NCI-H82 (cell line): ENCODE results near the gene SHANK1.

Source experiments
- DNase-seq: peaks from one replicate; lab custom pipeline; 2025; lab: John Stamatoyannopoulos, UW

SHANK1 gene

DNA sequence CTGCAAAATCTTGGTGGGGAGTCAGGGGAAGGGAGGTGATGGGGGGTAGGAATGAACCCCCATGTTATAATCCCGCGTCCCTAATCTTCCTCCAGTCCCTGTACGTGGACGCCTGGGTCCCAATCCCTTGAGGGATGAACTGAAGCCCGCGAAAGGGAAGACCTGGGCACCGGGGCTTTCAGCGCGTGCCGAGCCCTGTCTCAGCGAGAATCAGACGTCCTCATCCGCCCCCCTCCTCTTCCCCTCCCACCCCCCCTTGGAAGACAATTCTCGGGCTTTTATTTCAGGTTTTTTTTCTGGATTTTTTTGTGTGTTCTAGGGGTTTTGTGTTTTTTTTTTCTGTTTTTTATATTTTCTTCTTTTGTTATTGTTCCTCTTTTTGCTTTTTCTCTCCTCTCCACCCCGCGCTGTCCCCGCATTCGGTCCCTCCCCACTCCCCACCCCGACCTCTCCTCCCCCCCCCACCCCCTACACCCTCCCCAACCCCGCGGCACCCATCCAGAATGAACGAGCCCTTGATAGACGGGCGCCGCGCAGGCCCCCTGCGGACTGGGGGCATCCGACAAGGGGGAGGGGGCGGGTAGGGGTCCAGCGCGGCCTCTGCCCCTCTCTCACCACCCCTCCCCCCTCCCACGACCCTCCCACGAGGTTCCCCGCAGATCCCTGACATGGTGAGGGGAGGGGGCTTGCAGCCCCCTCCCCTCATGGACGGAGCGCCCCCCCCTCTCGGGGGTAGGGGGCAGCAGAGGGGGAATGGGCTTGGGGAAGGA is 60.1 kb downstream of the SHANK1 start:
- DNase-seq = no peak

- DNase-seq = peak; percentile 80
Measured at GRCh38 chr19:50658441-50659317, 60.9 kb downstream of the SHANK1 start.

DNA sequence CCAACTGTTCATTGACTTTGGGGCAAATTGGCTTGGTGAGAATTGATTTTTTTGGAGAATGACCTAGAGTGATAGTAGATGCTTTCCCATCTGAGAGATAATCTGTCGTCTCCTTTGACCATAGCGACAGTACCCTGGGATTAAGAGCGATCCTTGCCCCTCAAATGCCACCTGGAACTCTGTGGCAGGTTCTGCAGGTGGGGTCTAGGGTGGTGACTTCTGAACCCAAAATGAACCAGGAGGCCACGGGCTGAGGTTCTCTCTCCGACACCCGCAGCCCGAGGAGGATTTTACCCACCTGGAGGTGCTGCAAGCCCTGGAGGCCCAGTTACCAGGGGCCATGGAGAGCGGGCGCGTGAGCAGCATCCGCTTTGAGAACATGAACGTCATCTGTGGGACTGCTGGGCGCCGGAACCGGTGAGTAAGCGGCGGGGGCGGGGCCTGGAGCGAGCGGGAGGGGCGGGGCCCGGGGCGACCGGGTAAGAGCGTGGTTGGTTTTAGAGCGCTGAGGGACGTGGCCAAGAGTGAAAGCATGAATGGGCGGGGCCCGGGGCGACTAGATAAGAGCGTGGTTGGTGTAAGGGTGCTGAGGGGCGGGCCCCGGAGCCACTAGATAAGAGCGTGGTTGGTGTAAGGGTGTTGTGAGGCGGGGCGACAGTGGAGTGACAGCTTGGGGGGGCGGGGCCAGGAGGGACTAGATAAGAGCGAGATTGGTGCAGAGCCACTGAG is 61.7 kb downstream of the SHANK1 start:
- peak; percentile 92 for DNase-seq

DNA sequence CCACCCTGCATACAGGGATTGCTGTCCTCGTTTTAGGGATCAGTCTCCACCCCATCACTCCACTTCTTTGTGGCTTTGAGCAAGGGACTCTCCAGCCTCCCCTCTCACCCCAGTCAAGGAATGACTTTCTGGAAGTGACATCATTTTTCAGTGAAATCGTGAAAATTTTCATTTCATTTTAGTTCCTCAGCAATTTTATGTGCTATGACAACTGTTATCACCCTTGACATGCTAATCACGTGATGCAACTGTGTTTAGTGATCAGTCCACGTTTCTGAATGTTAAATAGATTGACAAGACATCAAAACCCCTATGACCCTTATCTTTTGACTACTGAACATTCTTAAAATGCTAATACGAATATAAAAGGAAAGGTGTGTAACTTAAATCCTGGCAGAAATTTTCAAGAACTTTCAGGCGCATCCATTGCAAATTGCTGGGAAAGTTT is 62.4 kb downstream of the SHANK1 start:
- DNase-seq = no peak

DNA sequence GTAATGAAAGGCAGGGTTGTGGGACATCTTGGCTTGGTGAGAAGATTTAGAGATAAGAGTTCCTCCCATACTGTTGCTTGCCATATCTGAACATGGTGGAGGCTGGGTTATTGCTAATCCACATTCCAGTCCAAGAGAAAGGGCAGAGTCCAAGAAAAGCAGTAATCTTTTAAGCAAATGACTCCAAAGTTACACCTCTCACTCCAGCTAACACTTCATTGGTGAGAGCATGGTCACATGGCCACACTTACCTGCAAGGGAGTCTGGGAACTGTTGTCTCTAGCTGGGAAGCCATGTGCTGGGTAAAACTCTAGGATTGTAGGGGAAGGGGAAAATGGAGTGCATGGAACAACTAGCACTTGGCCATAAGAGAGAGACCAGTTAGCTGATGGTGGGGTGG is 64.7 kb downstream of the SHANK1 start:
- no peak for DNase-seq

- no peak for DNase-seq
Measured at GRCh38 chr19:50652722-50653121, 66.9 kb downstream of the SHANK1 start.

GRCh38 chr19:50651174-50651573 is 68.4 kb downstream of the SHANK1 start:
- DNase-seq = no peak

DNA sequence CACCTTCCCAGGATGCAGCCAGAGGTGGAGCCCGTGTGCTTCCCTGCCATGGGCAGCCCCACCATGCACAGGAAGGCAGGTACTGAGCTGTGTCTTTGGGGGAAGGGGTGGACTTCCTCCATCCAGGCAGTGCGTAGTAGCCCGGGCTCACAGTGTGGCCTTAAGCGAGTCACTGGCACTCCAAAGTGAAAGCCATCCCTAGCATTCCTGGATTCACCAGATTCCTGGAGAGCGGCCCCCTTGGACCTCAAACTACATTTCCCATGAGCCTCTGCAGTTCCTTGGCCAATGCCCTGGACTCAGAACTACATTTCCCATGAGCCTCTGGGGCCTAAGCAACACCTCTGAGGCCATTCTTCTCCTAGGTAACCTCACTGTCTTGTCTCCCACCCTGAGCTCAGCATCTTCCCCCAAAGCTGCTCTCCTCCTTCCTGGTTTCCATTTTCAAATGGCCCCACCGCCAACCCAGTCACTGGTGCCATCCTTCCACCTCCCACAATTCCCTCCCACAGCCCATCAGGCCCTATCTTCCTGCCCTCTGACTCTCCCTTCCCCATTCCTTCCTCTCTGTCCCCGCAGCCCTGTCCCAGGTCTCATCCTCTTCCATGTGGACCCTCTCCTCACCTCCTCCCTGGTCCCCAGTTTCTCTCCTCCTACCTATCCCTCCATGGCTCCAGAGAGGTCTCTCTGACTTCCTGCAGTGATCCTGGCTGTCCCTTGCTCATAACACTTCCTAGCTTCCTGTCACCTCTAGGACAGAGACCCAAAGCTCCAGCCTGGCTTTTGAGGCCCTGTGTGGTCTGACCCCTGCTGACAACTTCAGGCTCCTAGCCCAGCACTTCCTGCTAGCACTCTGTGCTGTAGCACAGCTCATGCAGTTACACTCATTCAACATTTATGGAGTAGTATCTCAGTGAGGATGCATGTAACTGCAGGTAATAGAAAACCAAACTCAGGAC is 69.9 kb downstream of the SHANK1 start, which contains the start of gene C19orf81:
Gene C19orf81, plus strand, starts transcription at position 13 of the 959 bp plus-strand sequence. Its CDS starts 0 bp downstream, at position 13.
- DNase-seq = peak; percentile 51

- DNase-seq = no peak
Measured at GRCh38 chr19:50648659-50649058, 70.9 kb downstream of the SHANK1 start.

DNA sequence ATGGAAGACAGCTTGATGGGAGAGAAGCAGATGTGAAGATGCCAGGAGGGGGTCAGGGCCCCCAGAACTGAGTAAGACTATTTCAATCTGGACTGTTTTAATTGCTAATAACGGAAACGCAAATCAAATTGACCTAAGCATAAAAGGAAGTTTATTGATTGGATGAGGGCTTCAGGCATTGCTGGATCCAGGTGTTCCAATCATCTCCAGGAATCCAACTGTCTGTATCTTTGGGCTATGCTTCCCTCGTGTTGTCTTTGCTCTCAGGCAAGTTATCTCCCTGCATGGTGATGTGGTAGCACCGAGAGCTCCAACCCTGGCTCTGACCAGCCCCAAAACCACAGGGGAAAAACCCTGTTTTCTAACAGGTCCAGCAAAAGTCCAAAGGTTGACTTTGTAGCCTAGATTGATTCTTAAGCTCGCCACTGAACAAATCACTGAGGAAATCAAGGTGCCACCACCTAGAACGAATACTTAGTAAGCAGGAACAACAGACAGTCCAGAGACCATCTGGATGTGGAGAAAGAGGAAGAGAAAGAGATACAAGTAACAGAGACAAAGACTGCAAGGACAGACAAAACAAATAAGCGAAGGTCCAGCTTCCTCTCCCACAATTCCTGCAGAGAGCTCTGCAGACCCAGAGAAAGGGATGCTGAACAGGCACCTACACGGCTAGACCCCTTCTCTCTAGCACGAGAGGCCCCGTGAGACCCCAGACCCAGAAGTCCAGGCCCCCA is 71.6 kb downstream of the SHANK1 start:
- no peak for DNase-seq

GRCh38 chr19:50646074-50646807 is 73.4 kb downstream of the SHANK1 start:
- DNase-seq = no peak

DNA sequence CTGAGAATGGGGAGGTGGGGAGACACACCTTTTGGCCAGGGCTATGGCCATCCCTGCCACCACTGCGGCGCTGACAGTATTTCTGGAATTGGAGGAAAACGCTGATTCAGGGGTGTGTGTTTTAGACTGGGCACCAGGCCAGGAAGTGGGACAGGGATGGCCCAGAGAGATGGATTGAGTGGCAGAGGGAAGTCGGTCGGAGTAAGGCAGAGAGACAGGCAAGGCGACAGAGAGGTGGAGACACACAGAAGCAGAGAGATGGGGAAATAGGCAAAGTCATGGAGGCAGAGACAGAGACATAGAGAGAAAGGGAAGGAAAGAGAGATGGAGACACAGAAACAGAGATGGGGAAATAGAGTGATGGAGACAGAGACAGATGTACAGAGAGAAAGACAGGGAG is 74.5 kb downstream of the SHANK1 start:
- DNase-seq = no peak

- no peak for DNase-seq
Measured at GRCh38 chr19:50644315-50644915, 75.2 kb downstream of the SHANK1 start.

- no peak for DNase-seq
Measured at GRCh38 chr19:50640368-50640767, 79.2 kb downstream of the SHANK1 start.

DNA sequence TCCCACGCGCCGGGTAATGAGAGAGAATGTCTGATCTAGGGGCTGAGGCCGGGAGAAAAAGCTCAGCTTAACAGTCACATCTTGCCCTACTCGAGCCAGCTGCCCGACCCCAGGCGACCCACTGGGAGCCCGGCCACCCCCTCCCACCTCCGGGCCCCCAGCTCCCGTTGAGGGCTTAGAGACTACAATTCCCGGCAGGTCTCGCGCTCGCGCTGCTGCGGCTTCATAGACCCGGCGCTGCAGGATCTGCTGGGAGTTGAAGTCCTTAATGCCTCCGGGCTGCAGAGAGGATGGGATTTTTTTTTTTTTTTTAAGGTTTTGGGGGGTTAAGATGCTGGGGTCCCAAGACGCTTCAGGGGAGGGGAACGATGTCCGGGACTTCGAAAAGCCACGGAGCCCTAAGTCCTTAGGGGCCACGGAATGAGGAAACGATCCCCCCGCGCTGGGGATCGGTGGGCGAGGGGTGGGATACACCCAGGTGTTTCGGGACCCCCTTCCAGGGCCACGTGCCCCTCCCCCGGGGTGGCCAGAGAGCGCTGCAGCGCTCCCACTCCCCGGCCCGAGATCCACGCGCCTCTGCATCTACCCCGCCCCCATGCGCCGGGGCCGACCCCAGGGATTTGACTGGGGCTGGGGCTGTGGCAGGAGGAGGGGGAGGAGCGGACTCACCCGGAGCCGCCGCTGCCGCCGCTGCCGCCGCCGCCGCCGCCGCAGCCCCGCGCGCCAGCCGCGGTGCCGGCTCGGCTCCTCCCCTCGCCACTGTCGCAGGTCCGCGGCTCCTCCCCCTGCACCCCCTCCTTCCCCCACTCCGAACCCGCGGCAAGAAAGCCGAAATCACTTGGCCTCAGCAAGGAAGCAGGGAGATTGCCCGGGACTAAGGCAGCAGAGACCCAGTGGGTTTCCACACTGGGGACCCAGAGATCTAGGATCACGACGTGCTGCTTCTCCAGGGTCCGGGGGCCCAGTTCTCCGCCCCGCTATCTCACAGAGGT is 80.2 kb downstream of the SHANK1 start, which contains the start of gene SYT3:
Gene SYT3, minus strand, starts transcription at position 761 of the 992 bp plus-strand sequence. CDS start 2,470 bp downstream, outside the sequence.
- peak; percentile 72 for DNase-seq

- peak; percentile 16 for DNase-seq
Measured at GRCh38 chr19:50638600-50638999, 81.0 kb downstream of the SHANK1 start.

GRCh38 chr19:50636317-50637085 is 83.1 kb downstream of the SHANK1 start:
- DNase-seq = no peak
